Naive thymus-derived CD8-positive, alpha-beta T cell (primary cell): ENCODE results near the gene USP24. TPM values are rescaled to one million over a fixed set of nuclear protein-coding genes. Genes with fewer than 3 reads are reported as not detected.
A peak's percentile ranks its signal among the peaks of the same experiment; 100 is the strongest.

ENCODE experiments used
- ATAC-seq, 2 donors: fragments of 150-1000 bp; cut with Tn5 transposase in 1 of 2; sonication (Bioruptor Pico), chemical (Tn5 transposase) in 1 of 2; 1 replicate in 1 of 2; 2 replicates in 1 of 2; pipeline ENCODE4 v1.10.0; 2021; ENCODE audit warnings: mild to moderate bottlenecking in 2 of 2, moderate library complexity in 2 of 2
- POLR2A ChIA-PET: fragments of 350-600 bp; sonication (Branson Sonifier 250); formaldehyde crosslinking; loops from one replicate; lab custom pipeline; 2021; ENCODE audit warnings: antibody characterized with exemption; lab: Charles Lee
- DNase-seq, 10 donors: peaks; one replicate each; pipeline versions ENCODE4 v3.0.0 to v3.0.0-alpha.2; 2020 to 2022
- H3K27ac Mint-ChIP-seq, 10 donors: one replicate each; pipeline ENCODE4 v1.8.0; 2020 to 2022; ENCODE audit warnings: mild to moderate bottlenecking in 10 of 10, mixed read lengths in 10 of 10, moderate library complexity in 4 of 10, inconsistent platforms in 1 of 10
- H3K27me3 Mint-ChIP-seq, 5 donors: one replicate each; pipeline ENCODE4 v1.8.0; 2021 to 2022; ENCODE audit warnings: mixed read lengths in 5 of 5
- H3K36me3 Mint-ChIP-seq, 3 donors: one replicate each; pipeline ENCODE4 v1.8.0; 2020 to 2022; ENCODE audit warnings: mixed read lengths in 3 of 3, mild to moderate bottlenecking in 2 of 3, inconsistent platforms in 1 of 3
- H3K4me1 Mint-ChIP-seq, 4 donors: one replicate each; pipeline ENCODE4 v1.8.0; 2021 to 2022; ENCODE audit warnings: mixed read lengths in 4 of 4
- H3K4me3 Mint-ChIP-seq, 10 donors: one replicate each; pipeline ENCODE4 v1.8.0; 2020 to 2022; ENCODE audit warnings: mild to moderate bottlenecking in 10 of 10, mixed read lengths in 10 of 10, moderate library complexity in 6 of 10, inconsistent platforms in 1 of 10
- H3K9me3 Mint-ChIP-seq, 9 donors: one replicate each; pipeline ENCODE4 v1.8.0; 2020 to 2022; ENCODE audit warnings: mixed read lengths in 9 of 9, mild to moderate bottlenecking in 3 of 9, inconsistent platforms in 1 of 9, moderate library complexity in 1 of 9
- polyA plus RNA-seq, 3 donors: library from polyadenylated mRNA; unstranded; fragments of 300-500 nt; fragmentation: Illumina TruSeq; gene quantifications; one replicate each; pipeline ENCODE4 v1.2.3, GENCODE V29; 2021
- total RNA-seq, 8 experiments: library from RNA in 2 of 8; stranded (reverse) in 2 of 8; gene quantifications; one replicate each; pipeline ENCODE4 v1.2.3 and lab custom pipeline; 2021 to 2026

USP24 gene
- 10 to 100 TPM; 78.8 to 81.1 TPM for total RNA-seq
- polyA plus RNA-seq = 1 to 10 TPM; 5.5 to 8.4 (median 6.0) TPM
- total RNA-seq (lab: John Stamatoyannopoulos, UW) = 202 to 347 (median 291) reads per million in 6 experiments

GRCh38 chr1:55215194-55216021 lies at the start of gene USP24:
TSS of gene USP24 (minus strand) at chr1:55215364. CDS start at chr1:55215113, 251 bp downstream.
- POLR2A ChIA-PET = interaction anchor here (0.5 to 4.1 kb wide), 8 partner anchors 10 to 1376 kb away, joined by 3 to 16 read pairs (median 4); no protein-coding TSS in a partner anchor

GRCh38 chr1:55262822-55263221 lies 47.7 kb upstream of the USP24 start:
- POLR2A ChIA-PET = interaction anchor here (0.7 kb wide), 1 partner anchor 57 kb away, joined by 3 read pairs; no protein-coding TSS in a partner anchor
- ATAC-seq (no peak), DNase-seq (no peak)
- H3K9me3 Mint-ChIP-seq = peaks cover 0 to under 1% (median 0%) of the 10 kb centered on the region in 9 donors
- H3K36me3 Mint-ChIP-seq = no peaks in the 10 kb centered on the region
- no peaks in the 10 kb centered on the region for H3K27me3 Mint-ChIP-seq
- H3K4me3 Mint-ChIP-seq = no peak overlapping the region
- no peak overlapping the region for H3K27ac Mint-ChIP-seq
- peaks cover 6 to 27% (median 13%) of the 10 kb centered on the region in 4 donors for H3K4me1 Mint-ChIP-seq

More at GRCh38 chr1:55215194-55216021, at the start of gene USP24:
- no peaks in the 10 kb centered on the region for H3K27me3 Mint-ChIP-seq
- peaks cover 43 to 73% (median 67%) of the 10 kb centered on the region in 4 donors for H3K4me1 Mint-ChIP-seq
- peak within 1 kb of the TSS; percentile 95 to 100 (median 98) for H3K27ac Mint-ChIP-seq
- no peaks in the 10 kb centered on the region for H3K9me3 Mint-ChIP-seq
- peak within 1 kb of the TSS; percentile 92 to 99 (median 96) for H3K4me3 Mint-ChIP-seq
- no peaks in the 10 kb centered on the region for H3K36me3 Mint-ChIP-seq
- DNase-seq (peak; percentile 74 to 91 (median 83)), ATAC-seq (peak; percentile 81 to 83)

- no peaks in the 10 kb centered on the region for H3K9me3 Mint-ChIP-seq
- peaks cover 10 to 43% (median 19%) of the 10 kb centered on the region in 4 donors for H3K4me1 Mint-ChIP-seq
Measured at GRCh38 chr1:55259911-55260609, 44.9 kb upstream of the USP24 start.

GRCh38 chr1:55257958-55258357 lies 42.8 kb upstream of the USP24 start:
- peak overlapping the region in 9 of 10 donors; percentile 0 to 62 (median 27) for H3K4me3 Mint-ChIP-seq
- no peaks in the 10 kb centered on the region for H3K9me3 Mint-ChIP-seq
- H3K27me3 Mint-ChIP-seq = no peaks in the 10 kb centered on the region
- peak overlapping the region; percentile 6 to 88 (median 65) for H3K27ac Mint-ChIP-seq
- POLR2A ChIA-PET = interaction anchor here (0.6 kb wide), 1 partner anchor 1110 kb away, joined by 4 read pairs; no protein-coding TSS in a partner anchor
- peaks cover 10 to 44% (median 19%) of the 10 kb centered on the region in 4 donors for H3K4me1 Mint-ChIP-seq
- H3K36me3 Mint-ChIP-seq = no peaks in the 10 kb centered on the region
- ATAC-seq = peak; percentile 92 to 99
- DNase-seq = peak; percentile 37 to 80 (median 72)

More at GRCh38 chr1:55259911-55260609, 44.9 kb upstream of the USP24 start:
- POLR2A ChIA-PET = no interaction called here
- DNase-seq = no peak
- ATAC-seq = peak in 1 of 2 donors; percentile 45
- H3K4me3 Mint-ChIP-seq = peak overlapping the region in 1 of 10 donors; percentile 52
- H3K27ac Mint-ChIP-seq = peak overlapping the region in 4 of 10 donors; percentile 40 to 86 (median 70)
- no peaks in the 10 kb centered on the region for H3K27me3 Mint-ChIP-seq
- no peaks in the 10 kb centered on the region for H3K36me3 Mint-ChIP-seq

- no peaks in the 10 kb centered on the region for H3K36me3 Mint-ChIP-seq
- POLR2A ChIA-PET = no interaction called here
- DNase-seq (no peak), ATAC-seq (no peak)
- no peak overlapping the region for H3K4me3 Mint-ChIP-seq
- peak overlapping the region in 1 of 10 donors; percentile 36 for H3K27ac Mint-ChIP-seq
- no peaks in the 10 kb centered on the region for H3K9me3 Mint-ChIP-seq
- peaks cover 10 to 51% (median 19%) of the 10 kb centered on the region in 4 donors for H3K4me1 Mint-ChIP-seq
- no peaks in the 10 kb centered on the region for H3K27me3 Mint-ChIP-seq
Measured at GRCh38 chr1:55255901-55256300, 40.7 kb upstream of the USP24 start.

GRCh38 chr1:55252942-55253589 lies 37.9 kb upstream of the USP24 start:
- Mint-ChIP-seq H3K27ac (peak overlapping the region in 1 of 10 donors; percentile 42), H3K9me3 (no peaks in the 10 kb centered on the region), H3K36me3 (no peaks in the 10 kb centered on the region), H3K27me3 (no peaks in the 10 kb centered on the region), H3K4me3 (no peak overlapping the region), H3K4me1 (peaks cover 6 to 28% (median 8%) of the 10 kb centered on the region in 4 donors)
- POLR2A ChIA-PET = no interaction called here
- DNase-seq (no peak), ATAC-seq (no peak)

- no peak overlapping the region for H3K27ac Mint-ChIP-seq
- no peak overlapping the region for H3K4me3 Mint-ChIP-seq
- no peaks in the 10 kb centered on the region for H3K27me3 Mint-ChIP-seq
- ATAC-seq (no peak), DNase-seq (no peak)
- no peaks in the 10 kb centered on the region for H3K36me3 Mint-ChIP-seq
- H3K9me3 Mint-ChIP-seq = no peaks in the 10 kb centered on the region
- H3K4me1 Mint-ChIP-seq = peaks cover 0 to 10% (median 0%) of the 10 kb centered on the region in 4 donors
- POLR2A ChIA-PET = no interaction called here
Measured at GRCh38 chr1:55250399-55251075, 35.4 kb upstream of the USP24 start.

GRCh38 chr1:55249646-55250398 lies 34.7 kb upstream of the USP24 start:
- POLR2A ChIA-PET = no interaction called here
- Mint-ChIP-seq H3K4me3 (no peak overlapping the region), H3K36me3 (no peaks in the 10 kb centered on the region), H3K4me1 (peaks cover 0 to 10% (median 0%) of the 10 kb centered on the region in 4 donors), H3K9me3 (no peaks in the 10 kb centered on the region), H3K27me3 (no peaks in the 10 kb centered on the region), H3K27ac (no peak overlapping the region)
- DNase-seq (no peak), ATAC-seq (no peak)

- ATAC-seq = no peak
Measured at GRCh38 chr1:55246896-55247295, 31.7 kb upstream of the USP24 start.

GRCh38 chr1:55246331-55246730 lies 31.2 kb upstream of the USP24 start:
- H3K27ac Mint-ChIP-seq = no peak overlapping the region
- ATAC-seq = no peak
- peaks cover 0 to 5% (median 0%) of the 10 kb centered on the region in 4 donors for H3K4me1 Mint-ChIP-seq
- DNase-seq = no peak
- H3K36me3 Mint-ChIP-seq = no peaks in the 10 kb centered on the region
- H3K27me3 Mint-ChIP-seq = peaks cover 0 to 3% (median 0%) of the 10 kb centered on the region in 5 donors
- H3K4me3 Mint-ChIP-seq = no peak overlapping the region
- H3K9me3 Mint-ChIP-seq = no peaks in the 10 kb centered on the region
- POLR2A ChIA-PET = no interaction called here

More at GRCh38 chr1:55246896-55247295, 31.7 kb upstream of the USP24 start:
- DNase-seq = no peak
- Mint-ChIP-seq H3K4me3 (no peak overlapping the region), H3K36me3 (no peaks in the 10 kb centered on the region), H3K4me1 (peaks cover 0 to 5% (median 0%) of the 10 kb centered on the region in 4 donors), H3K9me3 (no peaks in the 10 kb centered on the region), H3K27me3 (no peaks in the 10 kb centered on the region), H3K27ac (no peak overlapping the region)
- POLR2A ChIA-PET = no interaction called here

GRCh38 chr1:55245781-55246180 lies 30.6 kb upstream of the USP24 start:
- Mint-ChIP-seq H3K27ac (no peak overlapping the region), H3K4me3 (no peak overlapping the region), H3K9me3 (no peaks in the 10 kb centered on the region), H3K36me3 (no peaks in the 10 kb centered on the region), H3K4me1 (peaks cover 0 to 5% (median 0%) of the 10 kb centered on the region in 4 donors), H3K27me3 (peaks cover 0 to 4% (median 0%) of the 10 kb centered on the region in 5 donors)
- ATAC-seq (no peak), DNase-seq (no peak)
- POLR2A ChIA-PET = no interaction called here
